Stimulated activated memory B cell treated with anti-CD40 and anti-IgM and Interleukin-4, amounts not matched to agents 10 μg/mL and 1 μg/mL and 100 μg/mL, for 72 hours (primary cell): Measurements from ENCODE around the gene FH.

Experiments
- ATAC-seq: fragments of 150-1000 bp; cut with Tn5 transposase; 2 replicates; pipeline ENCODE4 v1.10.0; 2021
- H3K27ac Mint-ChIP-seq: one replicate; pipeline ENCODE4 v1.8.0; 2022; ENCODE audit warnings: mild to moderate bottlenecking, mixed read lengths
- H3K27me3 Mint-ChIP-seq: one replicate; pipeline ENCODE4 v1.8.0; 2022; ENCODE audit warnings: mixed read lengths
- H3K36me3 Mint-ChIP-seq: one replicate; pipeline ENCODE4 v1.8.0; 2022; ENCODE audit warnings: mixed read lengths
- H3K4me1 Mint-ChIP-seq: one replicate; pipeline ENCODE4 v1.8.0; 2022; ENCODE audit warnings: mixed read lengths
- H3K4me3 Mint-ChIP-seq: one replicate; pipeline ENCODE4 v1.8.0; 2022; ENCODE audit warnings: mild to moderate bottlenecking, moderate library complexity, mixed read lengths
- H3K9me3 Mint-ChIP-seq: one replicate; pipeline ENCODE4 v1.8.0; 2022; ENCODE audit warnings: mixed read lengths

Gene FH

GRCh38 chr1:241456743-241457142 is 62.8 kb downstream of the FH start:
- no peaks in the 10 kb centered on the region for H3K9me3 Mint-ChIP-seq
- no peaks in the 10 kb centered on the region for H3K27me3 Mint-ChIP-seq
- H3K27ac Mint-ChIP-seq: no peak overlapping the region
- no peaks in the 10 kb centered on the region for H3K4me1 Mint-ChIP-seq
- no peak for ATAC-seq
- no peaks in the 10 kb centered on the region for H3K36me3 Mint-ChIP-seq
- no peak overlapping the region for H3K4me3 Mint-ChIP-seq

GRCh38 chr1:241453732-241454131 is 65.8 kb downstream of the FH start:
- H3K4me3 Mint-ChIP-seq: no peak overlapping the region
- no peaks in the 10 kb centered on the region for H3K27me3 Mint-ChIP-seq
- H3K27ac Mint-ChIP-seq: no peak overlapping the region
- H3K9me3 Mint-ChIP-seq: no peaks in the 10 kb centered on the region
- no peak for ATAC-seq
- no peaks in the 10 kb centered on the region for H3K4me1 Mint-ChIP-seq
- H3K36me3 Mint-ChIP-seq: no peaks in the 10 kb centered on the region

- no peak for ATAC-seq
- Mint-ChIP-seq H3K36me3 (no peaks in the 10 kb centered on the region), H3K4me3 (no peak overlapping the region), H3K4me1 (no peaks in the 10 kb centered on the region), H3K9me3 (no peaks in the 10 kb centered on the region), H3K27ac (no peak overlapping the region), H3K27me3 (no peaks in the 10 kb centered on the region)
Measured at GRCh38 chr1:241451956-241452355, 67.6 kb downstream of the FH start.
